Endothelial cell of umbilical vein (primary cell): Measurements from ENCODE around the gene HSPA1B. TPM values are rescaled to one million over a fixed set of nuclear protein-coding genes. Genes with fewer than 3 reads are reported as not detected.
A peak's percentile ranks its signal among the peaks of the same experiment; 100 is the strongest.

Experiments
- BruUV-seq: library from RNA; stranded (reverse); fragments of 400-500 nt; replicated peaks from 2 replicates; lab custom pipeline; 2021; lab: Mats Ljungman, UMichigan
- CTCF ChIA-PET: fragments of 300-600, 350-600 bp; sonication (Branson Sonifier 250); formaldehyde crosslinking; loops from one replicate; lab custom pipeline; 2021; ENCODE audit warnings: antibody characterized with exemption, inconsistent platforms; lab: Charles Lee
- POLR2A ChIA-PET: fragments of 300-600, 350-600 bp; sonication (Branson Sonifier 250); formaldehyde crosslinking; loops from one replicate; lab custom pipeline; 2021; ENCODE audit warnings: antibody characterized with exemption, inconsistent platforms; lab: Charles Lee
- DNase-seq: peaks from one replicate; pipeline ENCODE4 v3.0.0-alpha.2; 2011; ENCODE audit warnings: low read depth, low spot score
- FAIRE-seq: peaks from 2 replicates; lab custom pipeline; 2011; peaks lifted over from hg19 to GRCh38; lab: Jason Lieb, UNC
- H2AFZ ChIP-seq: 2 replicates; pipeline ENCODE4 v1.6.0; 2012; ENCODE audit warnings: low read depth, low read length, control low read depth, inconsistent platforms
- H3K27ac ChIP-seq: 2 replicates; pipeline ENCODE4 v1.5.1; 2011; ENCODE audit warnings: low read depth, mild to moderate bottlenecking, control low read depth, low read length, moderate library complexity; ENCODE audit not compliant: insufficient read depth
- H3K27me3 ChIP-seq, 2 experiments: 2 replicates each; pipeline versions ENCODE4 v1.6.0 to v1.6.1; 2011; ENCODE audit warnings: low read length in 2 of 2, mixed read lengths in 1 of 2; ENCODE audit not compliant: control insufficient read depth in 2 of 2, insufficient read depth in 2 of 2
- H3K36me3 ChIP-seq, 2 experiments: 2 replicates in 1 of 2; 3 replicates in 1 of 2; pipeline ENCODE4 v1.5.1; 2011; ENCODE audit warnings: low read length in 2 of 2, mild to moderate bottlenecking in 1 of 2, moderate library complexity in 1 of 2; ENCODE audit not compliant: control insufficient read depth in 2 of 2, insufficient read depth in 2 of 2; ENCODE audit errors: extremely low read depth in 1 of 2
- H3K4me1 ChIP-seq: 3 replicates; pipeline ENCODE4 v1.5.1; 2011; ENCODE audit warnings: mild to moderate bottlenecking, low read length; ENCODE audit not compliant: control insufficient read depth, insufficient read depth; ENCODE audit errors: extremely low read depth
- H3K4me2 ChIP-seq: 2 replicates; pipeline ENCODE4 v1.6.1; 2011; ENCODE audit warnings: low read length, control low read depth, mixed read lengths; ENCODE audit not compliant: insufficient read depth
- H3K4me3 ChIP-seq, 3 experiments: fragments of 200-600 bp in 1 of 3; sonication (generic), shearing (Covaris generic) in 1 of 3; replicated peaks in 1 of 3; 2 replicates each; pipeline ENCODE4 v1.5.1; 2011 to 2016; ENCODE audit warnings: control low read depth in 3 of 3, low read length in 3 of 3, mild to moderate bottlenecking in 2 of 3, inconsistent platforms in 1 of 3, low read depth in 1 of 3, moderate library complexity in 1 of 3; ENCODE audit not compliant: insufficient read depth in 1 of 3
- H3K79me2 ChIP-seq: 2 replicates; pipeline ENCODE4 v1.6.0; 2012; ENCODE audit warnings: low read length, inconsistent platforms; ENCODE audit not compliant: control insufficient read depth, insufficient read depth
- H3K9ac ChIP-seq: replicated peaks from 2 replicates; pipeline ENCODE3; 2011; ENCODE audit warnings: low read length, control low read depth; ENCODE audit not compliant: insufficient read depth; ENCODE audit errors: extremely low read depth
- H3K9me1 ChIP-seq: replicated peaks from 3 replicates; pipeline ENCODE4 v1.6.0; 2011; ENCODE audit warnings: mild to moderate bottlenecking, low read length; ENCODE audit not compliant: control insufficient read depth, insufficient read depth; ENCODE audit errors: extremely low read depth
- H3K9me3 ChIP-seq: replicated peaks from 2 replicates; pipeline ENCODE4 v1.5.1; 2012; ENCODE audit warnings: low read length, inconsistent platforms; ENCODE audit not compliant: control insufficient read depth, insufficient read depth
- H4K20me1 ChIP-seq: replicated peaks from 2 replicates; pipeline ENCODE3; 2011; ENCODE audit warnings: mild to moderate bottlenecking, low read length; ENCODE audit not compliant: control insufficient read depth, insufficient read depth; ENCODE audit errors: extremely low read depth
- CTCF ChIP-seq, 2 donors: IDR thresholded peaks; 1 replicate in 1 of 2; 2 replicates in 1 of 2; pipeline ENCODE4 v1.5.1; 2011; ENCODE audit warnings: low read length in 2 of 2, mild to moderate bottlenecking in 2 of 2, moderate library complexity in 2 of 2, control low read depth in 1 of 2, inconsistent platforms in 1 of 2, low read depth in 1 of 2; ENCODE audit not compliant: insufficient read depth in 1 of 2; ENCODE audit errors: extremely low read depth in 1 of 2
- EZH2 ChIP-seq: IDR thresholded peaks from 2 replicates; pipeline ENCODE4 v1.6.1; 2012; ENCODE audit warnings: borderline replicate concordance, low read depth, mild to moderate bottlenecking, moderate library complexity, low read length, inconsistent platforms; ENCODE audit not compliant: severe bottlenecking
- FOS ChIP-seq: IDR thresholded peaks from 2 replicates; pipeline ENCODE4 v1.6.1; 2011; ENCODE audit warnings: mild to moderate bottlenecking, low read length, moderate library complexity, borderline replicate concordance; ENCODE audit not compliant: insufficient read depth
- GATA2 ChIP-seq: IDR thresholded peaks from 2 replicates; pipeline ENCODE4 v1.7.0; 2011; ENCODE audit warnings: low read depth, mild to moderate bottlenecking, moderate library complexity, mixed read lengths, low read length; ENCODE audit not compliant: insufficient read length, insufficient read depth
- JUN ChIP-seq: IDR thresholded peaks from 2 replicates; pipeline ENCODE4 v1.6.1; 2011; ENCODE audit warnings: borderline replicate concordance, low read depth; ENCODE audit not compliant: insufficient read length, insufficient read depth
- MAX ChIP-seq: IDR thresholded peaks from 2 replicates; pipeline ENCODE4 v1.6.1; 2011; ENCODE audit not compliant: insufficient read depth, insufficient read length
- MYC ChIP-seq: IDR thresholded peaks from one replicate; pipeline ENCODE4 v1.6.1; 2011; ENCODE audit warnings: mild to moderate bottlenecking, low read depth, low read length
- POLR2A ChIP-seq: IDR thresholded peaks from 2 replicates; pipeline ENCODE4 v1.6.1; 2012; ENCODE audit warnings: low read depth, mild to moderate bottlenecking, control low read depth, low read length
- POLR2AphosphoS5 ChIP-seq: IDR thresholded peaks from 2 replicates; pipeline ENCODE4 v1.6.1; 2012; ENCODE audit warnings: low read depth, mild to moderate bottlenecking, control low read depth, low read length, moderate library complexity; ENCODE audit not compliant: insufficient read depth
- dilution Hi-C: fragments of 300-500 bp; cut with MboI; formaldehyde crosslinking; loops from one replicate; pipeline ENCODE4 v1.15.0; 2019; ENCODE audit warnings: low sequenced_read_pairs; ENCODE audit not compliant: extremely low pct_ligation_motif_present
- intact Hi-C: fragments of 100-400 bp; cut with micrococcal nuclease; formaldehyde crosslinking; loops from one replicate; pipeline ENCODE4 v1.10.0; 2022
- polyA plus RNA-seq, 4 experiments: library from polyadenylated mRNA; depleted of rRNA in 3 of 4; stranded (reverse) in 3 of 4; unstranded in 1 of 4; fragments of >200 nt; gene quantifications; 2 replicates each; pipeline versions ENCODE4 v1.2.1 to v1.2.3, GENCODE V29; 2011 to 2012; ENCODE audit warnings: missing spikeins in 1 of 4
- total RNA-seq: library from RNA; stranded (reverse); gene quantifications from 2 replicates; pipeline ENCODE4 v1.2.3, GENCODE V29; 2021

HSPA1B gene
- total and polyA plus RNA-seq, 2 donors (not counting 3 experiments of a cell fraction or from before 2014, with no cell fraction given), result 27.1 to 54.0 TPM

GRCh38 chr6:31830886-31831335 is 3.4 kb downstream of the HSPA1B start:
- dilution Hi-C loops, result no loop called here
- H3K79me2 ChIP-seq, result peaks cover 33% of the 10 kb centered on the region
- no peaks in the 10 kb centered on the region for H4K20me1 ChIP-seq
- no peaks in the 10 kb centered on the region for H3K9me1 ChIP-seq
- no peak overlapping the region for H3K27ac ChIP-seq
- no peak for FAIRE-seq
- POLR2A ChIA-PET, result interaction anchor here (0.6 to 1.2 kb wide), 3 partner anchors 16 to 58 kb away, joined by 3 to 5 read pairs (median 4); partner anchors contain the start of genes HSPA1A, HSPA1L and LSM2
- peak overlapping the region in 2 of 3 experiments; percentile 73 to 94 for H3K4me3 ChIP-seq
- BruUV-seq, result no TSS peak
- intact Hi-C loops, result loop anchor here (1.0 to 10.0 kb wide), 7 partner anchors 59 to 339 kb away; partner anchors contain the start of genes CSNK2B, DDAH2, EHMT2 and LY6G5B
- H3K36me3 ChIP-seq, result no peaks in the 10 kb centered on the region
- H3K4me2 ChIP-seq, result peak overlapping the region; percentile 90
- TF ChIP-seq MYC (no peak), JUN (no peak), FOS (no peak), CTCF (IDR thresholded peaks at IDR 0.05; ENCODE audit: extremely low read depth in 1 of 2, insufficient read depth in 1 of 2, low read depth in 1 of 2, low read length in 2 of 2) (no peak), POLR2AphosphoS5 (no peak), EZH2 (no peak), GATA2 (no peak), POLR2A (no peak), MAX (no peak)
- peak overlapping the region; percentile 48 for H3K9ac ChIP-seq
- peaks cover 15% of the 10 kb centered on the region for H3K4me1 ChIP-seq
- CTCF ChIA-PET, result interaction anchor here (0.9 to 4.2 kb wide), 18 partner anchors 9 to 232 kb away, joined by 3 to 71 read pairs (median 6); partner anchors contain the start of genes ABHD16A, CLIC1, LSM2 and LY6G5C
- no peak overlapping the region for H2AFZ ChIP-seq
- H3K9me3 ChIP-seq, result no peaks in the 10 kb centered on the region
- DNase-seq, result no peak
- no peaks in the 10 kb centered on the region for H3K27me3 ChIP-seq
